ENCODE measurements around the gene VILL. TPM values are rescaled to one million over a fixed set of nuclear protein-coding genes. Genes with fewer than 3 reads are reported as not detected.

The VILL gene
- total RNA-seq, 1 experiment from 2014 or later = 1.2 TPM

- ATAC-seq (no peak), DNase-seq (ENCODE audit: low read depth, low spot score) (no peak)
- Histone ChIP-seq H4K20me1 (ENCODE audit: insufficient read depth) (0 out of 2 replicates have a peak, but pooled peaks cover 5% of the 10 kb centered on the region), H3K27me3 (ENCODE audit: insufficient read depth, low read length) (no peaks in the 10 kb centered on the region), H3K9me2 (ENCODE audit: insufficient read depth) (no peaks in the 10 kb centered on the region), H3K36me3 (ENCODE audit: control insufficient read depth in 1 of 2, insufficient read depth in 2 of 2, low read length in 2 of 2) (no peaks in the 10 kb centered on the region), H3K4me2 (ENCODE audit: low read length) (no peak overlapping the region), H3K79me2 (ENCODE audit: insufficient read depth, low read length) (no peaks in the 10 kb centered on the region), H3K27ac (ENCODE audit: low read depth, low read length) (no peak overlapping the region), H3K4me1 (ENCODE audit: control insufficient read depth in 1 of 2, insufficient read depth in 2 of 2, low read length in 2 of 2) (no peaks in the 10 kb centered on the region), H2AFZ (ENCODE audit: low read depth, low read length, poor library complexity, severe bottlenecking) (no peak overlapping the region), H3K9ac (ENCODE audit: low read length) (no peak overlapping the region), H3K4me3 (replicated peaks in 1 of 2; ENCODE audit: low read depth in 1 of 2, low read length in 2 of 2) (no peak overlapping the region), H3K9me3 (ENCODE audit: control insufficient read depth in 1 of 2, insufficient read depth in 1 of 2, low read depth in 1 of 2, low read length in 2 of 2) (no peaks in the 10 kb centered on the region)
- CTCF ChIA-PET = interaction anchor here (2.9 kb wide), 1 partner anchor 12 kb away, joined by 9 read pairs; no protein-coding TSS in a partner anchor
- RAD21 ChIA-PET (ENCODE audit: low non-redundant PET in 1 of 2, low total read pairs in 2 of 2, uncharacterized antibody in 2 of 2, unreplicated experiment in 2 of 2) = no interaction called here
- no peak for TF ChIP-seq YY1 (IDR thresholded peaks at IDR 0.05; ENCODE audit: extremely low read depth, insufficient replicate concordance, low read depth, low read length)
- TF ChIP-seq SIN3A (IDR thresholded peaks at IDR 0.05; ENCODE audit: low read depth) = no peak
- no peak for TF ChIP-seq POLR2AphosphoS5 (IDR thresholded peaks at IDR 0.05; ENCODE audit: low read depth, low read length)
- TF ChIP-seq JUND (IDR thresholded peaks at IDR 0.05) = no peak
- no peak for TF ChIP-seq ZFX (IDR thresholded peaks at IDR 0.05)
- no peak for TF ChIP-seq POLR2A (IDR thresholded peaks at IDR 0.05; ENCODE audit: borderline replicate concordance, extremely low read depth, insufficient read depth, insufficient read length)
- no peak for TF ChIP-seq EGR1 (IDR thresholded peaks at IDR 0.05; ENCODE audit: low read depth)
- no peak for TF ChIP-seq ZBTB33 (IDR thresholded peaks at IDR 0.05; ENCODE audit: extremely low read depth, insufficient replicate concordance, low read length)
- TF ChIP-seq CTCF (IDR thresholded peaks at IDR 0.05 in 2 of 3, conservative IDR thresholded peaks at IDR 0.05 in 1 of 3; ENCODE audit: borderline replicate concordance in 1 of 3, insufficient read depth in 1 of 3, low read depth in 2 of 3, low read length in 2 of 3) = no peak
- TF ChIP-seq ELF1 (IDR thresholded peaks at IDR 0.05; ENCODE audit: borderline replicate concordance, low read depth) = no peak
- BruUV-seq (replicated peaks) = no TSS peak
- POLR2A ChIA-PET = no interaction called here
- intact Hi-C loops (cut with micrococcal nuclease) = no loop called here
Measured at GRCh38 chr3:37963016-37963415, 27.6 kb upstream of the VILL start.
